Activated CD8-positive, alpha-beta memory T cell treated with anti-CD3 and anti-CD28 coated beads, Interleukin-2, amount 10 ng/mL, durations not matched to agents 7 days and 5 days (primary cell): ENCODE data around the gene MYLIP. TPM values are rescaled to one million over a fixed set of nuclear protein-coding genes. Genes with fewer than 3 reads are reported as not detected.

Source experiments
- ATAC-seq: fragments of 150-1000 bp; cut with Tn5 transposase; one replicate; pipeline ENCODE4 v1.10.0; 2021; ENCODE audit warnings: moderate library complexity
- CTCF ChIA-PET: fragments of 350-600 bp; sonication (Branson Sonifier 250); formaldehyde crosslinking; loops from one replicate; lab custom pipeline; 2021; ENCODE audit warnings: antibody characterized with exemption; lab: Charles Lee
- DNase-seq: peaks from one replicate; pipeline ENCODE4 v3.0.0-alpha.2; 2020
- H3K27ac Mint-ChIP-seq: one replicate; pipeline ENCODE4 v1.8.0; 2021; ENCODE audit warnings: mild to moderate bottlenecking, mixed read lengths
- H3K27me3 Mint-ChIP-seq: one replicate; pipeline ENCODE4 v1.8.0; 2021; ENCODE audit warnings: mixed read lengths
- H3K36me3 Mint-ChIP-seq: one replicate; pipeline ENCODE4 v1.8.0; 2021; ENCODE audit warnings: mild to moderate bottlenecking, mixed read lengths
- H3K4me1 Mint-ChIP-seq: one replicate; pipeline ENCODE4 v1.8.0; 2021; ENCODE audit warnings: mixed read lengths
- H3K4me3 Mint-ChIP-seq: one replicate; pipeline ENCODE4 v1.8.0; 2021; ENCODE audit warnings: mild to moderate bottlenecking, moderate library complexity, mixed read lengths
- H3K9me3 Mint-ChIP-seq: one replicate; pipeline ENCODE4 v1.8.0; 2022; ENCODE audit warnings: low read depth, mixed read lengths
- total RNA-seq, 2 experiments: library from RNA; stranded (reverse); gene quantifications; one replicate each; pipeline ENCODE4 v1.2.3, GENCODE V29; 2021

Gene MYLIP
- total RNA-seq, 2 experiments from 2014 or later, result 9.1 to 14.8 TPM

DNA sequence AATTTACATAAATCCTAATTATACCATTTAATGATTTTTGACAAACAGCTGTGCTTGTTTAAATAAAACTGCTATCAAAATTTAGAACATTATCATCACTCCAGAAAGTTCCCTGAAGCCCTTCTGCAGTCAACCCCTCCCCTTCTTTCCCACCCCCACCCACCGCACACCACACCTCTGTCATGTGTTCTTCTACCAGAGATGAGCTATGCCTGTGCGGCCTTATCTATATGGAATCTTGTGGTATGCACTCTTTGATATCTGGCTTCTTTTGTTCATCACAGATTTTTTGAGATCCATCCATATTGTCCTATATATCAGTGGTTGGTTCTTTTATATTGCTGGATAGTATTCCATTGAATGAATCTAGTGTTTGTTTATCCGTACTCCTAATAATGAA, 7.2 kb downstream of the MYLIP start:
- CTCF ChIA-PET, result interaction anchor here (1.3 to 3.3 kb wide), 3 partner anchors 33 to 46 kb away, joined by 4 to 15 read pairs (median 9); no protein-coding TSS in a partner anchor
- Mint-ChIP-seq H3K36me3 (peaks cover 35% of the 10 kb centered on the region), H3K27ac (peak overlapping the region; percentile 87), H3K4me1 (peaks cover 67% of the 10 kb centered on the region), H3K27me3 (no peaks in the 10 kb centered on the region), H3K9me3 (no peaks in the 10 kb centered on the region), H3K4me3 (no peak overlapping the region)
- DNase-seq (no peak), ATAC-seq (peak; percentile 32)

DNA sequence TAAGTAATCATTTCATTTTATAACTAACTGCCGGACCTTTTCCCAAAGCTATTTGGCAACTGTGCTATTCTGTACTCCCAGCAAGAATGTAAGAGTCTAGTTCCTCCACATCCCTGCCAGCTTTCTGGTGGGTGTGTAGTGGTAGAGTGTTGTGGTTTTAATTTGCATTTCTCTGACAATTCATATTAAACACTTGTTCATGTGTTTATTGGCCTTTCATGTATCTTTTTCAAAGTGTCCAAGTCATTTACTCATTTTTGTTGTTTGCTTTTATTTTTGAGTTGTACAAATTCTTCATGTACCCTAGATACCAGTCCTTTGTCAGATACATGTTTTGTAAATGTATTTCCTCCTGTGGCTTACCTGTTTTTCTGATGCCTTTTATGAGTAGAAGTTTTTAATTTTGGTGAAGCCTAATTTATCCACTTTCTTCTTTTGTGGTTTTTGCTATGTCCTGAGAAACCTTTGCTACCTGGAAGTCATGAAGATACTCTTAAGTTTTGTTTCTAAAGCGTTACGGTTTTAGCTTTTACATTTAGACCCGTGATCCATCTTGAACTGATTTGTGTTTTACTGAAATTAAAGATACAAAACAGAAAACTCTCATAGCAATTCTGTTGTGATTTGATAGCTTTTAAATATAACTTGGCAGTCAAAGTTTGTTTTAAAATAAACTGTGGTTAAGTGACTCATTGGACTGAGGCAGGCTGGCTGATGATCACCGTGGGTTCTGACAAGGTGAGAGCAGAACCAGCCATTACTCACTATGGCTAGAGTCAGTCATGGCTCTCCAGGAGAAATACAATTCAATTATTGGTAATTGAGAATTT, 8.0 kb downstream of the MYLIP start:
- DNase-seq, result peak; percentile 72
- CTCF ChIA-PET, result interaction anchor here (1.1 to 3.3 kb wide), 5 partner anchors 8 to 46 kb away, joined by 3 to 17 read pairs (median 9); partner anchors contain the start of gene MYLIP

DNA sequence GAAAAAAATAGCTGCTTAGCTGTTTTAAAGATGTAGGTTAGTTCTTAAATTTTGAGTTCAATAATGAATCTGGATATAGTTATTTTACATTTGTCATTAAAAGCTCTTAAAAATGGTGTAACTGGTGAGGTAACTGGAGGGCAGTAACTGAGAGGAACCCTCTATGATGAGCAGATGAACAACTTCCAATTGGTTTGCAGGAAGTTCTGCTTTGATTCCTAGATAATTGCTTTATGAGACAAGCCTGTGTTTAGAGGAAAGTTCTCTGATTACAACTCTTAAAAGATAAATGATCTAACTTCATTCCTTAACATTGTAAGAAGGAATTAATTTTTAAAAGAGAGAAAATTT, 8.5 kb downstream of the MYLIP start:
- no peaks in the 10 kb centered on the region for H3K9me3 Mint-ChIP-seq

More for the DNA sequence above, 8.0 kb downstream of the MYLIP start:
- peak overlapping the region; percentile 87 for H3K27ac Mint-ChIP-seq
- H3K36me3 Mint-ChIP-seq, result peaks cover 36% of the 10 kb centered on the region
- H3K9me3 Mint-ChIP-seq, result no peaks in the 10 kb centered on the region
- ATAC-seq, result peak; percentile 83
- peak overlapping the region; percentile 55 for H3K4me3 Mint-ChIP-seq
- peaks cover 62% of the 10 kb centered on the region for H3K4me1 Mint-ChIP-seq
- no peaks in the 10 kb centered on the region for H3K27me3 Mint-ChIP-seq

DNA sequence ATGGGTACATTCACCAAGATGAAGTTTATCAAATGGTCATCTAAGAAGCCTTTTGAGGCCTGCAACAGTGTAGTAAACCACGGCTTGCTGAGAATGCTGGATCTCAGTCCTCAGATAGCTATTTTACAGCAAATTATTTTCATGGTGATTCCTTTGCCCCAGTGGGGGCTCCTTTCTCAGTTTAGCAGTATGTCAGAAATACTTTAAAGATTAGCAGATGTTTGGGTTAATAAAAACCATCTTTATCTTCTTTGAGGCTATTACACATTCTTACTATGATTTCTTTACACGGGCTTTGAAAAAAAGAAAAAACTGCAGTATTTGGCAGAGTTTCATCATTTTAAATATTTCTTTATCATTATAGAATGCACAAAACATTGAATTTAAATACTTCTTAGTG, 10.7 kb downstream of the MYLIP start:
- peaks cover 39% of the 10 kb centered on the region for H3K4me1 Mint-ChIP-seq
- CTCF ChIA-PET, result no interaction called here
- H3K36me3 Mint-ChIP-seq, result peaks cover 49% of the 10 kb centered on the region
- H3K9me3 Mint-ChIP-seq, result no peaks in the 10 kb centered on the region
- no peak for ATAC-seq
- no peak for DNase-seq
- H3K27me3 Mint-ChIP-seq, result no peaks in the 10 kb centered on the region
- no peak overlapping the region for H3K4me3 Mint-ChIP-seq
- H3K27ac Mint-ChIP-seq, result no peak overlapping the region

More for the DNA sequence above, 8.5 kb downstream of the MYLIP start:
- H3K27ac Mint-ChIP-seq, result peak overlapping the region; percentile 87
- DNase-seq, result no peak
- H3K4me1 Mint-ChIP-seq, result peaks cover 57% of the 10 kb centered on the region
- peaks cover 40% of the 10 kb centered on the region for H3K36me3 Mint-ChIP-seq
- H3K4me3 Mint-ChIP-seq, result peak overlapping the region; percentile 55
- CTCF ChIA-PET, result interaction anchor here (1.1 to 3.3 kb wide), 5 partner anchors 9 to 45 kb away, joined by 3 to 17 read pairs (median 9); partner anchors contain the start of gene MYLIP
- no peak for ATAC-seq
- H3K27me3 Mint-ChIP-seq, result no peaks in the 10 kb centered on the region

DNA sequence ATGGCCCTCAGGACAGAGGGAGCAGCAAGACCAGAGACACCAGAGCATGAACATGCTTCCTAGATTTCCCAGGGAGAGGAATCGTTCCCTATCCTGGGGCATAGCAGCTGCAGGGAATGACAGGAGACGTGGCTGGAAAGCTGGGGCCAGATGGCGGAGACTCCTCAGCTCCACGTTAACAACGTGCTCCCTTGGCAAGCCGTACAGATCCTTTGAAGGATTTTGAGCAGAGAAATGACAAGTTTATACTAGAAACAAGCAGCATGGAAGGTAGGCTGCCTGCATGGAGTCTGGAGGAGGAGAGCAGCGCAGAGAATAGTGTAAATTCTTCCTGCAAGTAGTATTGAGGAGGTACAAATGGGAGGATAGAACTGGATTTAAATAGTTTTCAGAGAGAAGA, 11.7 kb downstream of the MYLIP start:
- DNase-seq (no peak), ATAC-seq (no peak)
- H3K36me3 Mint-ChIP-seq, result peaks cover 55% of the 10 kb centered on the region
- no peaks in the 10 kb centered on the region for H3K27me3 Mint-ChIP-seq
- H3K9me3 Mint-ChIP-seq, result no peaks in the 10 kb centered on the region
- CTCF ChIA-PET, result interaction anchor here (0.7 kb wide), 1 partner anchor 42 kb away, joined by 3 read pairs; no protein-coding TSS in a partner anchor
- peaks cover 31% of the 10 kb centered on the region for H3K4me1 Mint-ChIP-seq
- no peak overlapping the region for H3K27ac Mint-ChIP-seq
- no peak overlapping the region for H3K4me3 Mint-ChIP-seq

DNA sequence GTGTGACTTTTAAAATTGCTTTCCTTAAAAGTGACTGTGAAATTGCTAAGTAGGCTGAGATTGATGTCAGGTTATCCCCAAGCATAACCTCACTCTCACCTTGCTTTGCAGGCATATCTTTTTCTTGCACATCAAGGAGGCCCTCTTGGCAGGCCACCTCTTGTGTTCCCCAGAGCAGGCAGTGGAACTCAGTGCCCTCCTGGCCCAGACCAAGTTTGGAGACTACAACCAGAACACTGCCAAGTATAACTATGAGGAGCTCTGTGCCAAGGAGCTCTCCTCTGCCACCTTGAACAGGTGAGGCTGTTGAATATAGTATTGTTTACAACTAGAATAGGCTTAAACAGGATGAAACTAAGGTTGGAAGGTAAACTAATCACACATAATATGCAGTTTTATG, 12.6 kb downstream of the MYLIP start:
- H3K9me3 Mint-ChIP-seq, result no peaks in the 10 kb centered on the region
- CTCF ChIA-PET, result no interaction called here
- H3K4me1 Mint-ChIP-seq, result peaks cover 23% of the 10 kb centered on the region
- DNase-seq (no peak), ATAC-seq (no peak)
- peaks cover 63% of the 10 kb centered on the region for H3K36me3 Mint-ChIP-seq
- H3K4me3 Mint-ChIP-seq, result no peak overlapping the region
- no peaks in the 10 kb centered on the region for H3K27me3 Mint-ChIP-seq
- no peak overlapping the region for H3K27ac Mint-ChIP-seq

DNA sequence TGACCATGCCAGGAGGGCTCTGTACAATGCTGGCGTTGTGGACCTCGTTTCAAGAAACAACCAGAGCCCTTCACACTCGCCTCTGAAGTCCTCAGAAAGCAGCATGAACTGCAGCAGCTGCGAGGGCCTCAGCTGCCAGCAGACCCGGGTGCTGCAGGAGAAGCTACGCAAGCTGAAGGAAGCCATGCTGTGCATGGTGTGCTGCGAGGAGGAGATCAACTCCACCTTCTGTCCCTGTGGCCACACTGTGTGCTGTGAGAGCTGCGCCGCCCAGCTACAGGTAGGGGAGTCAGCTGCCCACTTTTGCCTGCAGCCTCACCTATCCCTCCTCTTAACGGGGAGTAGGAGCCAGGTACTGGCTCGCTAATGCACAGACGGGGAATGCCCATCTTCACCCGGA, 16.2 kb downstream of the MYLIP start:
- no peaks in the 10 kb centered on the region for H3K4me1 Mint-ChIP-seq
- DNase-seq, result no peak
- H3K9me3 Mint-ChIP-seq, result no peaks in the 10 kb centered on the region
- H3K27ac Mint-ChIP-seq, result no peak overlapping the region
- CTCF ChIA-PET, result no interaction called here
- H3K36me3 Mint-ChIP-seq, result peaks cover 76% of the 10 kb centered on the region
- ATAC-seq, result no peak
- no peak overlapping the region for H3K4me3 Mint-ChIP-seq
- H3K27me3 Mint-ChIP-seq, result no peaks in the 10 kb centered on the region

DNA sequence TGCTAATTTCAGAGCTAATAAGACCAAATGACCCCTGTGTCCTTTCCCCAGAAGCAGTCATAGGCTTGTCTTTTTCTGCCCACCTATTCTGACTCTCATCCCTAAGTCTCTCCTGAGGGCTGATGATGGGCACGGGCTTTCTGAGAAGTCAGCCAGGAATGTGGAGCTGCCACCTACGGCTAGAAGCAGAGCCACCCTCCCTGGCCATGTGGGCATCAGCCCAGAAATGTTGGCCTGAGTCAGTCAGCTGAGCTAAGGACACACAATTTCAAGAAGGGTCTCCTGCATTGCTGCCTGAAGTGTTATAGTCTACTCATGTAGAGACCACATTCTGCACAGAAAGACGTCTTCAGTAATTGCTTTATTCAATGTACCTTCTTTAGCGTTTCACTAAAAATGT, 17.1 kb downstream of the MYLIP start:
- CTCF ChIA-PET, result interaction anchor here (1.5 kb wide), 1 partner anchor 14 kb away, joined by 3 read pairs; no protein-coding TSS in a partner anchor
- Mint-ChIP-seq H3K4me3 (no peak overlapping the region), H3K36me3 (peaks cover 77% of the 10 kb centered on the region), H3K27ac (no peak overlapping the region), H3K27me3 (no peaks in the 10 kb centered on the region), H3K4me1 (no peaks in the 10 kb centered on the region), H3K9me3 (no peaks in the 10 kb centered on the region)
- ATAC-seq, result no peak
- DNase-seq, result no peak

DNA sequence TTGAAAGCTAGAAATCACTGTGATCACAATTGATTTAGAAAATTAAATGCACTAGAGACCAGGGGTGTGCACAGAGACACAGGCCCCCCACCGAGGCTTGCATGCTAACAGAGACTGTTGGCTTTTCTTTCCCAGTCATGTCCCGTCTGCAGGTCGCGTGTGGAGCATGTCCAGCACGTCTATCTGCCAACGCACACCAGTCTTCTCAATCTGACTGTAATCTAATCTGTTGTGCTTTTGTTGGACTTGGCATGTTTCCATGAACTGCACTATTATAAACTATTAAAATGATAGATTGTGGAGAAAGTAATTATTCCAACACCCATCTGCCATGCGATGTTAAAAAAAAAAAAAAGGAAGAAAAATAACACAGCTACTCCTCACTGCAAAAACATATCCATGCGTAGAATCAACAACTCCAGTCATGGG, 17.7 kb downstream of the MYLIP start:
- H3K9me3 Mint-ChIP-seq, result no peaks in the 10 kb centered on the region
- H3K36me3 Mint-ChIP-seq, result peaks cover 76% of the 10 kb centered on the region
- no peaks in the 10 kb centered on the region for H3K4me1 Mint-ChIP-seq
- no peaks in the 10 kb centered on the region for H3K27me3 Mint-ChIP-seq
- H3K4me3 Mint-ChIP-seq, result no peak overlapping the region
- H3K27ac Mint-ChIP-seq, result no peak overlapping the region
- ATAC-seq (no peak), DNase-seq (no peak)
- CTCF ChIA-PET, result interaction anchor here (0.7 to 1.5 kb wide), 3 partner anchors 15 to 375 kb away, joined by 3 read pairs; no protein-coding TSS in a partner anchor

DNA sequence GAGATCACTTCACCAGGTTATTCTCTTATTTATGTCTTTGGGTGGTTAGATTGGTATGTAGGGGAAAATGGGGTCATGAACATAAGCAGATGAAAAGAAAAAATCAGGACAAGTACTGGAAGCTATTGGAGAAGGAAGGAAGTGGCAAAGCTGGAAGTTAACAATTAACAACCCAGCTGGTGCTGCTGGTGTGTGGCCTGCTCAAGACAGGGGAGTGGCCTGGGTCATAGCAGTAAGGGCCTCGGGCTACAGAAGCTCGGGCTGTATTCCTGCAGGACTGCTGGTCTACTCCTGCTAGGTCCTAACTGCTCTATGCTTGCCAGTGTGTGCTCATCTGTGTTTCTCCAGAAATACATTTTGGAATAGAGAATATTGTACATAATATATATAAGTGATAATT, 19.6 kb downstream of the MYLIP start:
- Mint-ChIP-seq H3K36me3 (peaks cover 64% of the 10 kb centered on the region), H3K27me3 (no peaks in the 10 kb centered on the region), H3K27ac (no peak overlapping the region), H3K4me1 (no peaks in the 10 kb centered on the region), H3K9me3 (no peaks in the 10 kb centered on the region), H3K4me3 (no peak overlapping the region)
- DNase-seq (no peak), ATAC-seq (no peak)
- CTCF ChIA-PET, result no interaction called here

DNA sequence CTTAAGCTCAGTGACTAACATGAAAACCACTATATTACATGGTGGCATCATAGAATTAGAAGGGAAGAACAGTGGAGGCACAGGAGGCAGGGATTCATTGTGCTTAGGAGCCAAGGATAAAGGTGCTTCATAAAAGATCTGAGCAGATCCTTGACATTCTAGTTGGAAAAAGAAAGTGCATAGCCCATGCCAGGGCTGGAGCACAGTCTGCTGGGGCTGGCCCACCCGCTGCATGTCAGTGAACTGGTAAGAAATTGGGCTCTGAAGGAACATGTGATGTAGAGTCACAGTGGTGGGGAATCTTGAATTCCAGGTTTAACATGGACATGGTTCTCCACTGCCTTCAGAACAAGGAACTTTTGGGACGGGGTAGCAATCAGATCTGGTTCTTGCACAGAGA, 20.4 kb downstream of the MYLIP start:
- no peaks in the 10 kb centered on the region for H3K9me3 Mint-ChIP-seq
- ATAC-seq, result no peak
- H3K36me3 Mint-ChIP-seq, result peaks cover 57% of the 10 kb centered on the region
- no peak overlapping the region for H3K27ac Mint-ChIP-seq
- no peak overlapping the region for H3K4me3 Mint-ChIP-seq
- DNase-seq, result no peak
- H3K27me3 Mint-ChIP-seq, result no peaks in the 10 kb centered on the region
- CTCF ChIA-PET, result no interaction called here
- no peaks in the 10 kb centered on the region for H3K4me1 Mint-ChIP-seq

DNA sequence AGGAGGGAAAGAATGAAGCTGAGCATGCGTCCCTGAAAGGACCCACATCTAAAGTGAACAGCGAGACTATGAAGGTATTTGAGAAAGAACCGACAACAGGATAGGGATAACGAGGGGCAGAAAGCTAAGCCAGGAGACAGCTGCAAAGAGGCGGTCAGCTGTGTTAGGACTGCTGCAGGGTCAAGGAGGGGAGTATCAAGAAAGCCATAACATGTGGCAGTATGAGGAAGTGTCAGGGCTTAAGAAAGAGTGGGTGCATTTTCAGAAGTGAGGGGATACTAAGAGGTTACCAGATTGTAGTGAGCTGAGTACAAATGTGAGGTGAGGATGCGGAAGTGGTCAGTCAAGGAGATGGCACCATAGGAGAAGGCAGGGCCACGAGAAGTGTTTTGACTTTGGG, 21.2 kb downstream of the MYLIP start:
- H3K4me1 Mint-ChIP-seq, result no peaks in the 10 kb centered on the region
- ATAC-seq (no peak), DNase-seq (no peak)
- no peaks in the 10 kb centered on the region for H3K27me3 Mint-ChIP-seq
- H3K27ac Mint-ChIP-seq, result no peak overlapping the region
- CTCF ChIA-PET, result interaction anchor here (1.1 kb wide), 1 partner anchor 459 kb away, joined by 3 read pairs; no protein-coding TSS in a partner anchor
- no peak overlapping the region for H3K4me3 Mint-ChIP-seq
- H3K36me3 Mint-ChIP-seq, result peaks cover 55% of the 10 kb centered on the region
- H3K9me3 Mint-ChIP-seq, result no peaks in the 10 kb centered on the region

DNA sequence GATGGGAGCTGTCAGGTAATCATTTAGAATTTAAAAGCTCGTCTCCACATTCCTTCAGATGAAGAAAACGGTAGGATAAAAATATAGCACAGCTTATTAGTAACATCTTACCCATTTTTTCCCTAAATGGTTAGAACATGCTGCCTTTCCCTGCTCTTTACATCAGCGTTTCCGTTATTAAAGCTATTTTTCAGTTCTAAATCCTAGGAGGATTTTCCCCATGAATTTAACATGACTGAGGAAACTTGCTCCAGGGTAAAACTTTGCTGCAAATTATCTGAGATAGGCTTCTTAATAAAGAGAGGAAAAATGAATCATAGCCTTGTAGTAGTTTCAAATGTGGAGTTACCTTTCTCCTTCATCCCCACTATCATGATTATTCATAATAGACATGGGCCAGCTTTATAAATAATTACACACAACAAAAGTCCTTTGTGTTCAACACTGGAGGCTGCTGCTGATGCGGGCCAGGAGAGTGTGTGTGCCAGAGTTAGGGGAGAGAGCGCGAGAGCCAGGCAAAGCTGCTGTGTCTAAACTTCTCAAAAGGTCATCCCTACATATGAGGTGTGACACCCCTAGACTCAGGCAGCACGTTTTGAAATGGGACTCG, 24.4 kb downstream of the MYLIP start:
- CTCF ChIA-PET, result no interaction called here
- Mint-ChIP-seq H3K27ac (no peak overlapping the region), H3K4me3 (no peak overlapping the region), H3K36me3 (peaks cover 53% of the 10 kb centered on the region), H3K9me3 (peaks cover 2% of the 10 kb centered on the region), H3K27me3 (no peaks in the 10 kb centered on the region), H3K4me1 (no peaks in the 10 kb centered on the region)
- no peak for DNase-seq
- ATAC-seq, result no peak
